GM23338 (cell line): Measurements from ENCODE around the gene TSPAN10. TPM values are rescaled to one million over a fixed set of nuclear protein-coding genes. Genes with fewer than 3 reads are reported as not detected.

Experiments
- ATAC-seq: fragments of 200-7000 bp; cut with Tn5 transposase; 3 replicates; pipeline ENCODE4 v1.9.1; 2020
- DNase-seq: peaks from one replicate; pipeline ENCODE4 v3.0.0-alpha.2; 2015; ENCODE audit warnings: low spot score
- H2AFZ ChIP-seq: fragments of 200-600 bp; sonication (generic); 2 replicates; pipeline ENCODE4 v1.8.0; 2016; ENCODE audit warnings: antibody characterized with exemption, mild to moderate bottlenecking, moderate library complexity
- H3F3A ChIP-seq: fragments of 200-600 bp; sonication (generic); replicated peaks from 2 replicates; pipeline ENCODE4 v1.8.0; 2017; ENCODE audit warnings: antibody characterized with exemption, mixed run types, low read depth
- H3K27ac ChIP-seq: fragments of 200-600 bp; sonication (generic); 2 replicates; pipeline ENCODE4 v1.6.1; 2016; ENCODE audit warnings: low read depth
- H3K27me3 ChIP-seq: fragments of 200-600 bp; sonication (generic); 2 replicates; pipeline ENCODE4 v1.8.0; 2016; ENCODE audit warnings: mild to moderate bottlenecking, mixed run types, moderate library complexity; ENCODE audit not compliant: insufficient read depth
- H3K36me3 ChIP-seq: fragments of 200-600 bp; sonication (generic); 2 replicates; pipeline ENCODE4 v1.8.0; 2016; ENCODE audit warnings: mild to moderate bottlenecking; ENCODE audit not compliant: insufficient read depth
- H3K4me1 ChIP-seq: fragments of 200-600 bp; sonication (generic); 2 replicates; pipeline ENCODE4 v1.8.0; 2016; ENCODE audit warnings: mild to moderate bottlenecking, moderate library complexity; ENCODE audit not compliant: insufficient read depth
- H3K4me2 ChIP-seq: fragments of 200-600 bp; sonication (generic); 2 replicates; pipeline ENCODE4 v1.7.1; 2017; ENCODE audit warnings: mixed run types
- H3K4me3 ChIP-seq: fragments of 200-600 bp; sonication (generic); 2 replicates; pipeline ENCODE4 v1.6.1; 2016; ENCODE audit warnings: mixed run types
- H3K79me2 ChIP-seq: fragments of 200-600 bp; sonication (generic); replicated peaks from 2 replicates; pipeline ENCODE4 v1.8.0; 2017; ENCODE audit warnings: mild to moderate bottlenecking; ENCODE audit not compliant: insufficient read depth
- H3K9me2 ChIP-seq: fragments of 200-600 bp; sonication (generic); 2 replicates; pipeline ENCODE4 v1.8.0; 2017; ENCODE audit not compliant: insufficient read depth
- H4K20me1 ChIP-seq: fragments of 200-600 bp; sonication (generic); replicated peaks from 2 replicates; pipeline ENCODE4 v1.8.0; 2017; ENCODE audit warnings: mild to moderate bottlenecking; ENCODE audit not compliant: insufficient read depth
- H3K27ac Mint-ChIP-seq: 2 replicates; pipeline ENCODE4 v1.8.0; 2020; ENCODE audit warnings: inconsistent platforms, mild to moderate bottlenecking, moderate library complexity, mixed read lengths
- H3K27me3 Mint-ChIP-seq: 3 replicates; pipeline ENCODE4 v1.8.0; 2022; ENCODE audit warnings: low read depth, mild to moderate bottlenecking, moderate library complexity, mixed read lengths, inconsistent platforms; ENCODE audit not compliant: insufficient read depth, poor library complexity
- H3K36me3 Mint-ChIP-seq: 3 replicates; pipeline ENCODE4 v1.8.0; 2021; ENCODE audit warnings: low read depth, mild to moderate bottlenecking, inconsistent platforms, moderate library complexity, mixed read lengths
- H3K4me1 Mint-ChIP-seq: 3 replicates; pipeline ENCODE4 v1.8.0; 2020; ENCODE audit warnings: mild to moderate bottlenecking, inconsistent platforms, mixed read lengths
- H3K4me3 Mint-ChIP-seq: 3 replicates; pipeline ENCODE4 v1.8.0; 2021; ENCODE audit warnings: moderate library complexity, mild to moderate bottlenecking, inconsistent platforms, mixed read lengths
- H3K9me3 Mint-ChIP-seq: 3 replicates; pipeline ENCODE4 v1.8.0; 2020; ENCODE audit warnings: moderate library complexity, mild to moderate bottlenecking, inconsistent platforms, mixed read lengths
- EZH2phosphoT487 ChIP-seq: fragments of 200-600 bp; sonication (generic); IDR thresholded peaks from one replicate; pipeline ENCODE4 v1.8.1; 2018; ENCODE audit warnings: antibody characterized with exemption; ENCODE audit not compliant: unreplicated experiment
- STAT1 ChIP-seq: IDR thresholded peaks from one replicate; pipeline ENCODE4 v1.6.1; 2016; ENCODE audit warnings: antibody characterized with exemption; ENCODE audit not compliant: unreplicated experiment
- ZNF114 ChIP-seq: fragments of 250-450 bp; sonication (Bioruptor Pico); IDR thresholded peaks from 2 replicates; pipeline ENCODE4 v1.5.0; 2020; ENCODE audit warnings: mild to moderate bottlenecking, moderate library complexity
- ZNF331 ChIP-seq: fragments of 250-450 bp; sonication (Bioruptor Pico); IDR thresholded peaks from 2 replicates; pipeline ENCODE4 v1.5.0; 2020; ENCODE audit warnings: low read depth, mild to moderate bottlenecking, moderate library complexity
- polyA plus RNA-seq: library from polyadenylated mRNA; unstranded; fragments of >200 nt; fragmentation: Nextera tagmentation; extraction: Ambion mirVana; gene quantifications from 2 replicates; pipeline ENCODE4 v1.2.1, GENCODE V29; 2016
- total RNA-seq: library from RNA; depleted of rRNA; stranded (reverse); fragments of >200 nt; shearing (Covaris generic); gene quantifications from 2 replicates; pipeline ENCODE4 v1.2.3, GENCODE V29; 2014
- TF ChIP-seq, protein P1 (sequence below), 2 experiments: fragments of 200-600 bp in 1 of 2; sonication (generic) in 1 of 2; conservative IDR thresholded peaks; 2 replicates each; pipeline versions ENCODE4 v1.5.1 to v1.6.1; 2016 to 2017; ENCODE audit warnings: antibody characterized with exemption in 2 of 2, low read depth in 2 of 2, mild to moderate bottlenecking in 2 of 2, moderate library complexity in 1 of 2
- TF ChIP-seq, protein P2 (sequence below): fragments of 250-450 bp; sonication (Bioruptor Pico); IDR thresholded peaks from 2 replicates; pipeline ENCODE4 v1.5.0; 2020; ENCODE audit warnings: mild to moderate bottlenecking, moderate library complexity
- TF ChIP-seq, protein P3 (sequence below): IDR thresholded peaks from one replicate; pipeline ENCODE4 v1.6.1; 2018; ENCODE audit warnings: antibody characterized with exemption; ENCODE audit not compliant: unreplicated experiment

Gene TSPAN10
- total and polyA plus RNA-seq, 2 experiments from 2014 or later, result 0.66 to 1.2 TPM

DNA sequence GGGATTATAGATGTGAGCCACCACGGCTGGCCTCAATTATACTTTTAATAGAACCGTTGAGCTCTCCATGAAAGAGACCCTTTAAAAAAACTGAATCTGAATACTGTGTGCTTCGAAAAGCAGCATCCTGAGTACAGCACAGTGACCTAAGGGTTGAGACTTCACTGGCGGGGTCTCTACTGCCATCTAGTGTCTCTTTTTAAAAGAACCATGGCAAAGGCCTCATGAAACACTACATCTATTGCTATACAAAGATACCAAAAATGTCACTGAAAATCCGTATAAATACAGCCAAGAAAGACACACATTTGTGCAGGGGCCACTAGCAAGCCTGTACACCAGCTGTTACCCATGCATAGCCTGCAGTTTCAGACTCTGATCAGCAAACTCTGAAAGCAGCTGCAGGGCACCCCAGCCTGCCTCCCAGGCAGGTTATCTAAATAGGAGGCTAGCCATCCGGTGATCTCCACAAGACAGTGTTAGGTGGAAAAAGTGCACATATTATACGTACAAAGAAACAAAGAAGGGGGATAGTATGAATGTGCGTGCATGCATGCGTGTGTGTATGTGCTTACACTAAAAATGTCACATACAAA, 35.4 kb upstream of the TSPAN10 start:
- DNase-seq (peak; percentile 78), ATAC-seq (peak; percentile 96)
- H3K79me2 ChIP-seq, result 0 out of 2 replicates have a peak, but pooled peaks cover 9% of the 10 kb centered on the region
- H3K36me3 ChIP-seq, result peaks cover 63% of the 10 kb centered on the region
- no peak overlapping the region for H2AFZ ChIP-seq
- H3F3A ChIP-seq, result peaks cover 22% of the 10 kb centered on the region
- no peak overlapping the region for H3K27ac ChIP-seq
- no peak overlapping the region for H3K4me2 ChIP-seq
- H4K20me1 ChIP-seq, result peaks cover 25% of the 10 kb centered on the region
- H3K9me3 Mint-ChIP-seq, result no peaks in the 10 kb centered on the region
- no peaks in the 10 kb centered on the region for H3K4me1 ChIP-seq
- peaks cover 71% of the 10 kb centered on the region for H3K36me3 Mint-ChIP-seq
- no peaks in the 10 kb centered on the region for H3K9me2 ChIP-seq
- no peaks in the 10 kb centered on the region for H3K4me1 Mint-ChIP-seq
- no peak overlapping the region for H3K27ac Mint-ChIP-seq
- no peaks in the 10 kb centered on the region for H3K27me3 Mint-ChIP-seq
- no peak overlapping the region for H3K4me3 Mint-ChIP-seq
- TF ChIP-seq ZNF331 (CRISPR knock-in tag), result no peak
- TF ChIP-seq, protein P1, sequence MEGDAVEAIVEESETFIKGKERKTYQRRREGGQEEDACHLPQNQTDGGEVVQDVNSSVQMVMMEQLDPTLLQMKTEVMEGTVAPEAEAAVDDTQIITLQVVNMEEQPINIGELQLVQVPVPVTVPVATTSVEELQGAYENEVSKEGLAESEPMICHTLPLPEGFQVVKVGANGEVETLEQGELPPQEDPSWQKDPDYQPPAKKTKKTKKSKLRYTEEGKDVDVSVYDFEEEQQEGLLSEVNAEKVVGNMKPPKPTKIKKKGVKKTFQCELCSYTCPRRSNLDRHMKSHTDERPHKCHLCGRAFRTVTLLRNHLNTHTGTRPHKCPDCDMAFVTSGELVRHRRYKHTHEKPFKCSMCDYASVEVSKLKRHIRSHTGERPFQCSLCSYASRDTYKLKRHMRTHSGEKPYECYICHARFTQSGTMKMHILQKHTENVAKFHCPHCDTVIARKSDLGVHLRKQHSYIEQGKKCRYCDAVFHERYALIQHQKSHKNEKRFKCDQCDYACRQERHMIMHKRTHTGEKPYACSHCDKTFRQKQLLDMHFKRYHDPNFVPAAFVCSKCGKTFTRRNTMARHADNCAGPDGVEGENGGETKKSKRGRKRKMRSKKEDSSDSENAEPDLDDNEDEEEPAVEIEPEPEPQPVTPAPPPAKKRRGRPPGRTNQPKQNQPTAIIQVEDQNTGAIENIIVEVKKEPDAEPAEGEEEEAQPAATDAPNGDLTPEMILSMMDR (conservative IDR thresholded peaks at IDR 0.05; ENCODE audit: low read depth in 2 of 2), result peak; percentile 70 to 82
- H3K27me3 ChIP-seq, result no peaks in the 10 kb centered on the region
- H3K4me3 ChIP-seq, result no peak overlapping the region

DNA sequence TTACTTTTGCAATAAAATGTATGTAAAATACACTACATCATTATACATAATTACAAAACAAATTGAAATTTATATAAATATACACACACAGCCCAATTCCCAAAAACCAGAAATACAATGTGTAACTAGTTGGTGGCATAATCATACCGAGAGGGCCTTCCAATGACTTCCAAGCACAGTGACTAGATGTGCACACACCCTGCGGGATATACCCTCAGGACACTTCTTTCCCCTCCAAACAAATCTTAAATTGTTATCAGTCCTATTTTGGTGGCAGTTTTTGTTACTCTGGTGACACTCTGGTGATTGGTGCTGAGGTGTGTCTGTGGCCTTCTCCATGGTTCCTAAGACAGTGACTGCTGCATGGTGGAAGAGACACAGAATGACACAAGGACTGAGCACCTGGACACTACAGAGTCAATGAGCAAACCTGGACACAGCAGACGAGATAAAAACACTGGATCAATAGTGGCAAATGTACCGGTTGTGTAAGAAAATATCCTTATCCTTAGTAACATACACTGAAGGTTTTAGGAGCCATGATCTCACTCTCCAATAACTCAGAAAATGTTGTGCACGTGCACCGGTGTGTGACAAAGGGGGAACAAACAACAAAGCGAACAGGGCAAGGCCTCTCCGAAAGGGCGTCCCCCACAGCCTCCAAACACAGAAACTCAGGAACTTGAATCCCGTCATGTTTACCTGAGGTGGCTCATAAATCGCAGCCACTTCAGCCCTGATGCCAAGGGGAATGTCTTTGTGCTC, 33.0 kb upstream of the TSPAN10 start:
- H3K27ac Mint-ChIP-seq, result no peak overlapping the region
- no peaks in the 10 kb centered on the region for H3K4me1 Mint-ChIP-seq
- no peak for TF ChIP-seq ZNF331 (CRISPR knock-in tag)
- TF ChIP-seq, protein P2, sequence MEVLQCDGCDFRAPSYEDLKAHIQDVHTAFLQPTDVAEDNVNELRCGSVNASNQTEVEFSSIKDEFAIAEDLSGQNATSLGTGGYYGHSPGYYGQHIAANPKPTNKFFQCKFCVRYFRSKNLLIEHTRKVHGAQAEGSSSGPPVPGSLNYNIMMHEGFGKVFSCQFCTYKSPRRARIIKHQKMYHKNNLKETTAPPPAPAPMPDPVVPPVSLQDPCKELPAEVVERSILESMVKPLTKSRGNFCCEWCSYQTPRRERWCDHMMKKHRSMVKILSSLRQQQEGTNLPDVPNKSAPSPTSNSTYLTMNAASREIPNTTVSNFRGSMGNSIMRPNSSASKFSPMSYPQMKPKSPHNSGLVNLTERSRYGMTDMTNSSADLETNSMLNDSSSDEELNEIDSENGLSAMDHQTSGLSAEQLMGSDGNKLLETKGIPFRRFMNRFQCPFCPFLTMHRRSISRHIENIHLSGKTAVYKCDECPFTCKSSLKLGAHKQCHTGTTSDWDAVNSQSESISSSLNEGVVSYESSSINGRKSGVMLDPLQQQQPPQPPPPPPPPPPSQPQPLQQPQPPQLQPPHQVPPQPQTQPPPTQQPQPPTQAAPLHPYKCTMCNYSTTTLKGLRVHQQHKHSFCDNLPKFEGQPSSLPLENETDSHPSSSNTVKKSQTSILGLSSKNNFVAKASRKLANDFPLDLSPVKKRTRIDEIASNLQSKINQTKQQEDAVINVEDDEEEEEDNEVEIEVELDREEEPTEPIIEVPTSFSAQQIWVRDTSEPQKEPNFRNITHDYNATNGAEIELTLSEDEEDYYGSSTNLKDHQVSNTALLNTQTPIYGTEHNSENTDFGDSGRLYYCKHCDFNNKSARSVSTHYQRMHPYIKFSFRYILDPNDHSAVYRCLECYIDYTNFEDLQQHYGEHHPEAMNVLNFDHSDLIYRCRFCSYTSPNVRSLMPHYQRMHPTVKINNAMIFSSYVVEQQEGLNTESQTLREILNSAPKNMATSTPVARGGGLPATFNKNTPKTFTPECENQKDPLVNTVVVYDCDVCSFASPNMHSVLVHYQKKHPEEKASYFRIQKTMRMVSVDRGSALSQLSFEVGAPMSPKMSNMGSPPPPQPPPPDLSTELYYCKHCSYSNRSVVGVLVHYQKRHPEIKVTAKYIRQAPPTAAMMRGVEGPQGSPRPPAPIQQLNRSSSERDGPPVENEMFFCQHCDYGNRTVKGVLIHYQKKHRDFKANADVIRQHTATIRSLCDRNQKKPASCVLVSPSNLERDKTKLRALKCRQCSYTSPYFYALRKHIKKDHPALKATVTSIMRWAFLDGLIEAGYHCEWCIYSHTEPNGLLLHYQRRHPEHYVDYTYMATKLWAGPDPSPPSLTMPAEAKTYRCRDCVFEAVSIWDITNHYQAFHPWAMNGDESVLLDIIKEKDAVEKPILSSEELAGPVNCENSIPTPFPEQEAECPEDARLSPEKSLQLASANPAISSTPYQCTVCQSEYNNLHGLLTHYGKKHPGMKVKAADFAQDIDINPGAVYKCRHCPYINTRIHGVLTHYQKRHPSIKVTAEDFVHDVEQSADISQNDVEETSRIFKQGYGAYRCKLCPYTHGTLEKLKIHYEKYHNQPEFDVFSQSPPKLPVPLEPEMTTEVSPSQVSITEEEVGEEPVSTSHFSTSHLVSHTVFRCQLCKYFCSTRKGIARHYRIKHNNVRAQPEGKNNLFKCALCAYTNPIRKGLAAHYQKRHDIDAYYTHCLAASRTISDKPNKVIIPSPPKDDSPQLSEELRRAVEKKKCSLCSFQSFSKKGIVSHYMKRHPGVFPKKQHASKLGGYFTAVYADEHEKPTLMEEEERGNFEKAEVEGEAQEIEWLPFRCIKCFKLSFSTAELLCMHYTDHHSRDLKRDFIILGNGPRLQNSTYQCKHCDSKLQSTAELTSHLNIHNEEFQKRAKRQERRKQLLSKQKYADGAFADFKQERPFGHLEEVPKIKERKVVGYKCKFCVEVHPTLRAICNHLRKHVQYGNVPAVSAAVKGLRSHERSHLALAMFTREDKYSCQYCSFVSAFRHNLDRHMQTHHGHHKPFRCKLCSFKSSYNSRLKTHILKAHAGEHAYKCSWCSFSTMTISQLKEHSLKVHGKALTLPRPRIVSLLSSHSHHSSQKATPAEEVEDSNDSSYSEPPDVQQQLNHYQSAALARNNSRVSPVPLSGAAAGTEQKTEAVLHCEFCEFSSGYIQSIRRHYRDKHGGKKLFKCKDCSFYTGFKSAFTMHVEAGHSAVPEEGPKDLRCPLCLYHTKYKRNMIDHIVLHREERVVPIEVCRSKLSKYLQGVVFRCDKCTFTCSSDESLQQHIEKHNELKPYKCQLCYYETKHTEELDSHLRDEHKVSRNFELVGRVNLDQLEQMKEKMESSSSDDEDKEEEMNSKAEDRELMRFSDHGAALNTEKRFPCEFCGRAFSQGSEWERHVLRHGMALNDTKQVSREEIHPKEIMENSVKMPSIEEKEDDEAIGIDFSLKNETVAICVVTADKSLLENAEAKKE (CRISPR knock-in tag), result no peak
- TF ChIP-seq STAT1, result no peak
- TF ChIP-seq, protein P3, sequence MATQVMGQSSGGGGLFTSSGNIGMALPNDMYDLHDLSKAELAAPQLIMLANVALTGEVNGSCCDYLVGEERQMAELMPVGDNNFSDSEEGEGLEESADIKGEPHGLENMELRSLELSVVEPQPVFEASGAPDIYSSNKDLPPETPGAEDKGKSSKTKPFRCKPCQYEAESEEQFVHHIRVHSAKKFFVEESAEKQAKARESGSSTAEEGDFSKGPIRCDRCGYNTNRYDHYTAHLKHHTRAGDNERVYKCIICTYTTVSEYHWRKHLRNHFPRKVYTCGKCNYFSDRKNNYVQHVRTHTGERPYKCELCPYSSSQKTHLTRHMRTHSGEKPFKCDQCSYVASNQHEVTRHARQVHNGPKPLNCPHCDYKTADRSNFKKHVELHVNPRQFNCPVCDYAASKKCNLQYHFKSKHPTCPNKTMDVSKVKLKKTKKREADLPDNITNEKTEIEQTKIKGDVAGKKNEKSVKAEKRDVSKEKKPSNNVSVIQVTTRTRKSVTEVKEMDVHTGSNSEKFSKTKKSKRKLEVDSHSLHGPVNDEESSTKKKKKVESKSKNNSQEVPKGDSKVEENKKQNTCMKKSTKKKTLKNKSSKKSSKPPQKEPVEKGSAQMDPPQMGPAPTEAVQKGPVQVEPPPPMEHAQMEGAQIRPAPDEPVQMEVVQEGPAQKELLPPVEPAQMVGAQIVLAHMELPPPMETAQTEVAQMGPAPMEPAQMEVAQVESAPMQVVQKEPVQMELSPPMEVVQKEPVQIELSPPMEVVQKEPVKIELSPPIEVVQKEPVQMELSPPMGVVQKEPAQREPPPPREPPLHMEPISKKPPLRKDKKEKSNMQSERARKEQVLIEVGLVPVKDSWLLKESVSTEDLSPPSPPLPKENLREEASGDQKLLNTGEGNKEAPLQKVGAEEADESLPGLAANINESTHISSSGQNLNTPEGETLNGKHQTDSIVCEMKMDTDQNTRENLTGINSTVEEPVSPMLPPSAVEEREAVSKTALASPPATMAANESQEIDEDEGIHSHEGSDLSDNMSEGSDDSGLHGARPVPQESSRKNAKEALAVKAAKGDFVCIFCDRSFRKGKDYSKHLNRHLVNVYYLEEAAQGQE, result no peak
- no peak for TF ChIP-seq ZNF114
- no peak for TF ChIP-seq EZH2phosphoT487

More for the DNA sequence above, 33.0 kb upstream of the TSPAN10 start:
- no peak overlapping the region for H3K4me3 Mint-ChIP-seq
- Histone ChIP-seq H3K9me2 (no peaks in the 10 kb centered on the region), H3K27me3 (no peaks in the 10 kb centered on the region), H3K79me2 (peaks cover 16% of the 10 kb centered on the region), H4K20me1 (peaks cover 42% of the 10 kb centered on the region), H3F3A (peaks cover 20% of the 10 kb centered on the region), H3K27ac (no peak overlapping the region), H3K4me1 (no peaks in the 10 kb centered on the region), H2AFZ (no peak overlapping the region), H3K36me3 (peaks cover 64% of the 10 kb centered on the region), H3K4me2 (no peak overlapping the region), H3K4me3 (no peak overlapping the region)
- H3K36me3 Mint-ChIP-seq, result peaks cover 72% of the 10 kb centered on the region
- no peak for ATAC-seq
- no peak for DNase-seq
- H3K27me3 Mint-ChIP-seq, result no peaks in the 10 kb centered on the region
- no peaks in the 10 kb centered on the region for H3K9me3 Mint-ChIP-seq
